ENCODE data around the gene UGT1A5.

Gene UGT1A5

DNA sequence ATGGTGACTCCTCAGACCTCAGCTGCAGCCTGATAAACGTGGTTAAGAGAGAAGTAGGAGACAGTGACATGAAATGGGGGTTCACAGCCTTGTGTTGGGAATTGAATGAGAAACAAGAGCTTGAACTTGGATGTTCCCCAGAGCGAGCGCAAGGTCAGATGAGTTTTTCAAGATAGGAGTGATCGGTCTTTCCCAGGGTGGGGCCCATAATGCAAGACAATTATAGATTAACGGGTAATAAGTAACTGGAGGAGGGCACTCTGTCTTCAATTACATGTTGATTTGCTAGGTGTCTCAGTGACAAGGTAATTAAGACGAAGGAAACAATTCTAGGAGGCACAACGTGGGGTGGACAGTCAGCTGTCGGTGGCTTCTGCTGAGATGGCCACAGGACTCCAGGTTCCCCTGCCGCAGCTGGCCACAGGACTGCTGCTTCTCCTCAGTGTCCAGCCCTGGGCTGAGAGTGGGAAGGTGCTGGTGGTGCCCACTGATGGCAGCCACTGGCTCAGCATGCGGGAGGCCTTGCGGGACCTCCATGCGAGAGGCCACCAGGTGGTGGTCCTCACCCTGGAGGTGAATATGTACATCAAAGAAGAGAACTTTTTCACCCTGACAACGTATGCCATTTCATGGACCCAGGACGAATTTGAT lies at the start of gene UGT1A5:
Gene UGT1A5 (plus strand): TSS at position 297 of the 651 bp plus-strand sequence. CDS start 85 bp downstream, at position 382.
- no peak for DNase-seq (ENCODE audit: low read depth in 2 of 2)

DNA sequence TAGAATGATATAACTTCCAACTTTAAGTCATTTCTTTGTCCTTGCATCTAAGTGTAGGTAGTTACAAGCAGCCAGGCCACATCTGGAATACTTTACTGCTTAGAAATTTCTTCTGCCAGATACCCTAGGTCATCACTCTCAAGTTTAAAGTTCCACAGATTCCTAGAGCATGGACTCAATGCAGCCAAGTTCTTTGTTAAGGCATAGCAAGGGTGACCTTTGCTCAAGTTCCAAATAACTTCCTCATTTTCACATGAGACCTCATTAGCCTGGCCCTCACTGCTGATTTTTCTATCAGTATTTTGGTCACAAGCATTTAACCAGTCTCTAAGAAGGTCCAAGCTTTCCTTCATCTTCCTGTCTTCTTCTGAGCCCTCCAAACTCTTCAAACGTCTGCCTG lies 48.8 kb upstream of the UGT1A5 start:
- no peak for DNase-seq (ENCODE audit: low read depth in 2 of 2)

GRCh38 chr2:233668605-233669260 lies 44.0 kb upstream of the UGT1A5 start:
- DNase-seq (ENCODE audit: low read depth in 2 of 2) = no peak

GRCh38 chr2:233671290-233672161 lies 41.2 kb upstream of the UGT1A5 start, which contains the start of gene UGT1A9:
TSS of gene UGT1A9 (plus strand) at chr2:233671898. CDS start at chr2:233671935, 37 bp downstream.
- DNase-seq (ENCODE audit: low read depth in 2 of 2) = no peak

DNA sequence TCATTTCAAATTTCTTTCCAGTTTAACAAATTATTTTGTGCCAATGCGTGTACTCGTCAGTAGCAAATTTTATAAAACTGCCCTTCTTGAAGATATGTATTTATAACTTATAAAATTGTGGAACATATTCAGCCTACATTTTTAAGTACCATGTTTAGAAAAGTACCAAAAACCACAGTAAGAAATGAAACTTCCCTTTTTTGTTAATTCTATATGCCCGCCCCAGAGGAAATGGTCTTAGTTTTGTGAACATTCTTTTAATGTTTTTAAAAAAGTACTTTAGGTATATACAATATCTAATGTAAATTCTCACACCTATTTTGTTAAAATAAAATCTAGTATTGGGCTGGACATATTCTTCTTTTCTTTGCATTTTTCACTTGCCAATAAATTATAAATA lies 39.8 kb upstream of the UGT1A5 start:
- DNase-seq (ENCODE audit: low read depth in 2 of 2) = no peak

- no peak for DNase-seq (ENCODE audit: low read depth in 2 of 2)
Observed at GRCh38 chr2:233673896-233674295, 38.8 kb upstream of the UGT1A5 start.

GRCh38 chr2:233674314-233674713 lies 38.4 kb upstream of the UGT1A5 start:
- DNase-seq (ENCODE audit: low read depth in 2 of 2) = no peak

GRCh38 chr2:233674995-233675394 lies 37.7 kb upstream of the UGT1A5 start:
- no peak for DNase-seq (ENCODE audit: low read depth in 2 of 2)

DNA sequence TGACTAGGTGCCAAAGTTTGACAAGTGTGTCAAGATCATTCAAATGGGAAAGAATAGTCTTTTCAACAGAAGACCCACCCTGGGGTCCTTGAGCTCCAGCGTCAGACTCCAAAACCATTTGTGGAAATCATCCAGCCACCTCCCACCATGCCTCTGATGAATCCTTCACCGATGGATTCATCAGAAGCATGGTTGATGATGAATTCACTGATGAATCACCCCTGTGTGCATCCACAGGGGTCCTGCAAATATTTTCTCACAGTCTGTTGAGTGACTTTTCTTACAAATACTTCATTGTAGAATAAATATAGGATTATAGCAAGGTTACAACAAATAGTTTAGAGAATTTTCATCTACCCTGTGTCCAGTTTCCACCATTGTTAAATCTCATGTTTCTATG lies 36.7 kb upstream of the UGT1A5 start:
- DNase-seq (ENCODE audit: low read depth in 2 of 2) = no peak

- no peak for DNase-seq (ENCODE audit: low read depth in 2 of 2)
Observed at GRCh38 chr2:233679196-233679595, 33.5 kb upstream of the UGT1A5 start.

GRCh38 chr2:233680361-233681045 lies 32.2 kb upstream of the UGT1A5 start:
- no peak for DNase-seq (ENCODE audit: low read depth in 2 of 2)

GRCh38 chr2:233681521-233682099 lies 31.1 kb upstream of the UGT1A5 start, which contains the start of gene UGT1A7:
TSS of gene UGT1A7 (plus strand) at chr2:233681901. CDS start at chr2:233681938, 37 bp downstream.
- no peak for DNase-seq (ENCODE audit: low read depth in 2 of 2)

GRCh38 chr2:233684640-233685039 lies 28.1 kb upstream of the UGT1A5 start:
- DNase-seq (ENCODE audit: low read depth in 2 of 2) = no peak

GRCh38 chr2:233686928-233687327 lies 25.8 kb upstream of the UGT1A5 start:
- no peak for DNase-seq (ENCODE audit: low read depth in 2 of 2)

GRCh38 chr2:233688341-233688740 lies 24.4 kb upstream of the UGT1A5 start:
- DNase-seq (ENCODE audit: low read depth in 2 of 2) = no peak

DNA sequence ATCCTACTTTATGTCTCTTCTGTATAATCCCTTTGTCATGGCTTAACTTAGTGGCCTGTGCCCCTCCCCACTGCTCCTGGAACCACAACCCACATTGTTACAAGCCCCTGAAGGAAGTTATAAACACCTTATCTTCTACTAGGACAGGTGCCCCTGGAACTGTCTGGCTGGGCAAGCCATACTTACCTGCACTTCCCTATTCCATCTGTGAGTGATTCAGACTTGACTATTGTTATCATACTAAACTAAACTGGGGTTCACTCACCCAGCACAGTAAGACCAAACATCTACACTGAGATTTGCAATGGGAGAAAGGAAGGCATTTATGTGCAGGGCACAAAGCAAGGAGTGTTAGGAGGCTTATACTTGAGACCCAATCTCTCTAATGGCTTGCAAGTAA lies 23.7 kb upstream of the UGT1A5 start:
- no peak for DNase-seq (ENCODE audit: low read depth in 2 of 2)

DNA sequence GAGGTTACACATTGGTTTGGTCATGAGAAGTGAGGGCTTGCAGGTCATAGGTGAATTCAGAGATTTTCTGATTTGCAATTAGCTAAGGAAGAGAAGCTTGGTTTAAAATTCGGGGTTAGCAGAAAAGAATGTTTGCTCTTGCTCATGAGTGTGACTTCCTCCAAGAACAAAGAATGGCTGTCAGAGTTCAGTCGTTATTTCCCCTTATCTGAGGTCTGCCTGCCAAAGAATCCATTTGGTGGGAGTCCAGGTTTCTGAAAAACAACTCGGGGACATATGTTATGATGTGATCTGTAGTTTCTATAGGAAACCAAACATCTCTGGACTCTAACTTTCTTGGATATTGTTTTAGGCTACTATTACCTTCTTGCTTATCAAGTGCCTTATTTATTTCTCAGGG lies 23.2 kb upstream of the UGT1A5 start:
- DNase-seq (ENCODE audit: low read depth in 2 of 2) = no peak

DNA sequence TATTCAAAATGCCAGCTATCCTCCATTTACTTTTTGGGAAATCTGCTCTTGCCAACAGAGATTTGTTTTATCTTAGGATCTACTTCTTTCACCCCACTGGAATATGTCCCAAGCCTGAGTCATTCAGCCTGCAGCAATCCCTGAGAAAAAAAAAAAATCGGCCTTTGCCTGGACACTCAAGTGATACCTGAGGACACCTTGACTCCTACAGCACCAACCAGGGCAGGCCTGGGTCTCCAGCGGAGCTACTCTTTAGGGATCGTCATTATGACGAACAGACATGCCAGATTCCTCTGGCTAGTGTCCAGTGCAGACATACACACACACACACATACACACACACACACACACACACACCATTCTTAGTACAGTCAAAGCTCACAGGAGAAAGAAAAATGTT lies 22.3 kb upstream of the UGT1A5 start:
- no peak for DNase-seq (ENCODE audit: low read depth in 2 of 2)

DNA sequence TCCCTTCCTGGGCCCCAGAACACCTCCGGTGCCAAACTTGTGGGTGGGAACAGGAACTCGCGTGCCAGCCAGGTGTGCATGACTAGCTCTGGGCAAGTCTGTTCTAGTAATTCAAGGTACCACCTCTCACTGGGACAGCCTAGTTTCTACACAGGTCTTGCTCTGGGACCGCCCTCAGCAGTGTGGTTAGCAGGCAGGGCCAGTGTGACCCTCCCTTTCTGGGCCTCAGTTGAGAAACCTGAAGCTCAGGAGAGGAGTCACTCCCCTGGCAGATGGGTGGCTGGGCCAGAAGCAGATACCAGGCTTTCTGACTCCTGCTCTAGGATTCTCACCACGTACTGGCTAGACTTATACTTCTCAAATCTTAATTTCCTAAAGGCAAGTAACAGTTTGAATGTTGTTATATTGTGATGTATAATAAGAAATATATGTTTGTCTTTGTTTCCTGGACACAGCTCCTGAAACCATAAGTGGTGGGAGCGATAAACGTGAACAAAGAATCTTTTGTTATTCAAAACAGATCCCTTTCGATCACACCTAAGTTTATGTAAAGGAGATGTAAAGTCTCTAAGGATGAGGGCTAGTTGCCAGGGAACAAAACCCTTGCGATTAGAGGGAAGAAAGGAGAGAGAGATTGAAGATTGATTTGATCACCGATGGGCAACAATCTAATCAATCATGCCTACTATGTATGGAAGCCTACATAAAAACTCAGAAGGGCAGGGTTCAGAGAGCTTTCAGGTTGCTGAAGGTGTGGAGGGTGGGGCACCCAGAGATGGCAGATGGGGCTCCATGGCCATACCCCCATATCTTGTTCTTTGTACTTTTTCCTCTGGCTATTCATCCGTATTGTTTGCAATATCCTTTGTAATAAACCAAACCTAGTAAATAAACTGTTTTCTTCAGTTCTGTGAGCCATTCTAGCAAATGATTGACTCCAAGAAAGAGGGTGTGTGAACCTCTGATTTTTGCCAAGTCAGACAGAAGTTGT lies 21.0 kb upstream of the UGT1A5 start:
- no peak for DNase-seq (ENCODE audit: low read depth in 2 of 2)

- DNase-seq (ENCODE audit: low read depth in 2 of 2) = no peak
Observed at GRCh38 chr2:233692648-233693047, 20.1 kb upstream of the UGT1A5 start, which contains the start of gene UGT1A6. TSS of gene UGT1A6 (plus strand) at chr2:233692890. CDS start at chr2:233693005, 115 bp downstream.

Data from fibroblast of skin of left biceps (primary cell).